Left colon (tissue), 2 donors: ENCODE results near the gene DDX23. TPM values are rescaled to one million over a fixed set of nuclear protein-coding genes. Genes with fewer than 3 reads are reported as not detected.
A peak's percentile ranks its signal among the peaks of the same experiment; 100 is the strongest.

Experiments used
- ATAC-seq: fragments of 200-7000 bp; cut with Tn5 transposase; one replicate; pipeline ENCODE4 v1.9.1; 2020; ENCODE audit warnings: mild to moderate bottlenecking, moderate library complexity
- DNase-seq, 2 donors: peaks; one replicate each; pipeline ENCODE4 v3.0.0-alpha.2; 2020
- intact Hi-C, 2 donors: fragments of 100-400 bp; cut with DNase I in 1 of 2; cut with micrococcal nuclease in 1 of 2; formaldehyde crosslinking; loops; one replicate each; pipeline versions ENCODE4 v1.11.2 to v1.14.0; 2022; cut with DNase I, micrococcal nuclease
- total RNA-seq, 2 donors: library from RNA; stranded (reverse); fragmentation: NEBNext Ultra II Directional; extraction: Animal tissue kit (Norgen Biotek cat#: 25700); gene quantifications; one replicate each; pipeline ENCODE4 v1.2.1, GENCODE V29; 2021
- donor health status: DM: no; HTN: no; CAD: no.
- donor health status: DM: yes; HTN: yes; CAD: no.

The DDX23 gene
- total RNA-seq, 2 donors from 2014 or later = 74.6 to 79.8 TPM

DNA sequence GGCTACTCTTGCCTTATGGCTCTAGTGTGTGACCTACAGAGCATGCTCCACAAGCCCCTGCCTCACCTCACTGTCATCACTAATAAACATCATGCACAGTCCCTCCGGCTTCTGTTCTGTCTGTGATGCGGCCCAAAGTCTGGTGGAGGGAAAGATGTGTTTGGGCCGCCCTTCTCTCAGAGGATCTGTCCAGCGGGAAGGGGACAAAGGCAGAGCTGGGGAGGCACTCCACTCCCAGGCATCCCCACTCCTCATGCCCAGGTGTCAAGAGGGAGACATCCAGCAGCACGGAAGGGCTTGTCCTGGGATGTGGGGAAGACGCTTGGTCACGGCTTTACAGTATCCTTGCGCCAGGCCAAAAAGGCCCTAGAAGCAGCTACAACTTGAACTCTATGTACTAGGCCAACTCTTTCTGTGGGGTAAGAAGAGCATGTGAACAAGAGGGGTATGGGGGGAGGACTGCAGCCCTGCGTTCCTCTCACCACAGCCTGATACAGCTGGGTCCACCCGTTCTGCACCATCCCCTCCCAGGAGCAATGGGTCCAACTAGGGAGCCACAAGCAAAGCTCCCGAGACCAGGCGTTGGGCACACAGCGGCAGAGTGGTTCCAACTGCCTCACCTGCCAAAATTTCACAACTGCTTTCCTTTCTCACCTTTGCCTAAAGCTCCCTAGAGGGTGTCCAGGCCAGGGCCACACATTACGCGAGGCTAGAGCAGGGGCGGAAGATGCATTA, 23.0 kb downstream of the DDX23 start:
- intact Hi-C loops = no loop called here
- ATAC-seq = no peak
- no peak for DNase-seq

DNA sequence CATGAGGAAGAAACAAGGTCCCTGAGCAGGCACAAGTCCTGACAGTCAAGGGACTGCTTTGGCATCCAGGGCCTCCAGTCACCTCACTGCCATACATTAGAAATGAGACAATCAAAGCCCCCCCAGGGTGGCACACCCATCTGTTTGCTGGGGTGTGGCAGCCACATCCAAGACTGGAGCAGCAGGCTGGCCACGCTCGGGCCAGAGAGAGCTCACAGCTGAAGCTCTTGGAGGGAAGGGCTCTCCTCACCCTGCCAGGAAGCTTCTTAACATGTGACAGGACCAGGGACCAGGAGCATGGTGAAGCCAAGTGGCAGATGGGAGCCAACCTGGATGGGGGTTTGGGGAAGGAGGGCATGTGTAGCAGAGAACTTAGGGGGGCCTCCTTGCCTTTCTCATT, 23.7 kb downstream of the DDX23 start:
- peak; percentile 15 for ATAC-seq
- intact Hi-C loops = no loop called here
- no peak for DNase-seq

DNA sequence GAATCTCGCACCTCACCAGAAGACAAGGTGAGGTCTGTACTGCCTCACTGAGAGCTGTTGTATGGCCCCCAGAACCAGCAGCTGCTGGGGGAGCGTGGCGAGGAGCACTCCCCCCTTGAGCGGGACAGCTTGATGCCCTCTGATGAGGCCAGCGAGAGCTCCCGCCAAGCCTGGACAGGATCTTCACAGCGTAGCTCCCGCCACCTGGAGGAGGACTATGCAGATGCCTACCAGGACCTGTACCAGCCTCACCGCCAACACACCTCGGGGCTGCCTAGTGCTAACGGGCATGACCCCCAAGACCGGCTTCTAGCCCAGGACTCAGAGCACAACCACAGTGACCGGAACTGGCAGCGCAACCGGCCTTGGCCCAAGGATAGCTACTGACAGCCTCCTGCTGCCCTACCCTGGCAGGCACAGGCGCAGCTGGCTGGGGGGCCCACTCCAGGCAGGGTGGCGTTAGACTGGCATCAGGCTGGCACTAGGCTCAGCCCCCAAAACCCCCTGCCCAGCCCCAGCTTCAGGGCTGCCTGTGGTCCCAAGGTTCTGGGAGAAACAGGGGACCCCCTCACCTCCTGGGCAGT, 24.4 kb downstream of the DDX23 start:
- DNase-seq (no peak), ATAC-seq (peak; percentile 2)
- intact Hi-C loops = no loop called here

DNA sequence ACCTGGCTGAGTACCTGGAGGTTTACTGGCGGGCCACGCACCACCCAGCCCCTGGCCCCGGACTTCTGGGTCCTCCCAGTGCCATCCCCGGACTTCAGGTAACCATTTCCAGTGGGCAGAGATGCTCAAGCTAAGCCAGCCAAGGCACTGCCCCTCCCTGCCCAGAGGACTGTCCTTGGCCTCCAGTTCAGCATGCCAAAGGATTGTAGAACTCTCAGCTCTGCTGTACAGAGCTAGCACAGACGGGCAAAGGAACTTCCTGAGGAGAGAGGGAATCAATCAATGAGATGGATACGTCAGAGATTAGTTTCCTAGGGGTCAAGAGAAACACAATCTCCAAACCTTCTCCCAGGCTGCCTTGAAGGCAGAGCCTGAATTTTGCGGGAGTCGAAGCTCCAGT, 24.9 kb downstream of the DDX23 start:
- DNase-seq = no peak
- no peak for ATAC-seq
- intact Hi-C loops = no loop called here

DNA sequence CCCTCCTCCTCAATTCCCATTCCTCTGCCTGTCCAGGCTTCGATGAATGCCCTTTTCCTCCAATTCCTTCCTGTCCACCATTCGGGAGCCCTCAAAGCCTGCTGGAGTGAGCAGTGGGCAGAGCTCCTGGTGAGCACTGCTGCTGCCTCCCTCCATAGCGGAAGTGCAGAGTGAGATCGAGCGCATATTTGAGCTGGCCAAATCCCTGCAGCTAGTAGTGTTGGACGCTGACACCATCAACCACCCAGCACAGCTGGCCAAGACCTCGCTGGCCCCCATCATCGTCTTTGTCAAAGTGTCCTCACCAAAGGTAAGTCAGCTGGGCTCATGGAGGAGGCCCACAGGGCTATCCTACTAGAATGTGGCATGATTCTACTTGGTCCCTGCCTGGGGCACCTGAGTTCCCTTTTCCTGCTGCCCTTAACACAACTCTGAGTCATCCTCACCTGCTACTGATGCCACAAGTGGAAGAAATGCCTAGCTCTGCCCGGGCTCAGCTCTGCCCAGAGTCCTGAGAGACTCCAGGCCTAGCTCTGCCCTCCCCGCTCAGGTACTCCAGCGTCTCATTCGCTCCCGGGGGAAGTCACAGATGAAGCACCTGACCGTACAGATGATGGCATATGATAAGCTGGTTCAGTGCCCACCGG, 25.6 kb downstream of the DDX23 start:
- DNase-seq (no peak), ATAC-seq (no peak)
- intact Hi-C loops = no loop called here

DNA sequence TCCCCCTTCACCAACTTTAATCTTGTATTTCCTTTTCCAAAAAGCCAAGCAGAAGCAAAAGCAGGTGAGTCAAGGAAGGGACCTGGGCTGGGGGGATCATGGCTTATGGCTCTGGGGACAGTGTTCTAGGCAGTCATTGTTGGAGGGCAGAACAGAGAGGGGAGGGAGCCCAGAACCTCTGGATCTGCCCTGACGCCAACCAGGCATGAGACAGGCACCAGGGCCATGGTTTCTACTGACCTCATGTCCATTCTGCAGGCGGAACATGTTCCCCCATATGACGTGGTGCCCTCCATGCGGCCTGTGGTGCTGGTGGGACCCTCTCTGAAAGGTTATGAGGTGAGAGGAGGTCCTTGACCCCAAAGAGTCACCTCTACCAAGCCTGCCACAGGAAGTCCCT, 27.1 kb downstream of the DDX23 start:
- DNase-seq (no peak), ATAC-seq (no peak)
- intact Hi-C loops = no loop called here

DNA sequence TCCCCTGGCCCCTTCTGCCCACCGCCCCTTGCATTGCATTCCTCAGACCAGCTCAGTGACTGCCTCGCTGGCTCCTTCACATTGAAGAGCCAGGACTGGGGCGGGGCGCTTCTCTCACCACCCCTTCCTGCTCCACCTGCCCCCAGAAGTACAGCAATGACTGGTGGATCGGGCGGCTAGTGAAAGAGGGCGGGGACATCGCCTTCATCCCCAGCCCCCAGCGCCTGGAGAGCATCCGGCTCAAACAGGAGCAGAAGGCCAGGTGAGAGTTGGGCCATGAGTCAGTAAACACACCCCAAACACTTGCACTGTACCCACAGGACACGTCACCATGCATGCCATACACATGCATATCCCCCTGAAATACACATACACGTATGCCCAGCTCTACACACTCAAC, 27.9 kb downstream of the DDX23 start:
- ATAC-seq (peak; percentile 32), DNase-seq (peak in 1 of 2 donors; percentile 27)
- intact Hi-C loops = no loop called here

DNA sequence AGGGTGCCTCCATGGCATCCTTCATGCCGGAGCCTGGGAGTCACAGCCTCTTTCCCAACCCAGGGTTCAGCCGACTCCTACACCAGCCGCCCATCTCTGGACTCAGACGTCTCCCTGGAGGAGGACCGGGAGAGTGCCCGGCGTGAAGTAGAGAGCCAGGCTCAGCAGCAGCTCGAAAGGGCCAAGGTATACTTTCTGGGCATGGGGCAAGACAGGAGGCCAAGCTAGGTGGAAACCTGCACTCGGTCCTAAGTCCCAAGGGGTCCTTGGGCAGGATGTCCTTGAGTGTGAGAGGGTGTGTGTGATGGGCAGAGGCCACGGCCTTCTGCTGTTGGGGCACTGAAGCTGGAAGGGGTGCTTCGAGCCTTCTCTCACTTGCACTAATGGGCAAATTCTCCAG, 28.7 kb downstream of the DDX23 start:
- no peak for ATAC-seq
- intact Hi-C loops = no loop called here
- DNase-seq = no peak

DNA sequence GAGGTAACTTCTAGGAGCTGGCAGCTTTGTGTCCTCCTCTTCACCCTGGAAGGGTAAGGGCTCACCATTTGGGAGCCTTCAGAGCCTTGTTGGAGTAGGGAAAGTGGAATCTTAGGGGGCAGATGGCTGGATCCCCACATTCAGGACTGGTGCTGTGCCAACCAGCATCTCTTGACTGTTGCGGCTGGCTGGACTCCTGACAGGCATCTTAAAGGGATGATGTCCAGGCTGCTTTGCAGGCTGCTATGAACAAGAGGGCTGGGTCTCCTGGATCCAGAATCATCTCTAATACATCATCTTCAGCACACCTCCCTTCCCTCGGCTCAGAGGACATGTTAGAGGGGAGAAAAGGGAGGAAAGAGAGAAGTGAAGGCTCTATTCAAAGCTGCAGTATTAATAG, 29.3 kb downstream of the DDX23 start:
- DNase-seq (no peak), ATAC-seq (no peak)
- intact Hi-C loops = no loop called here

DNA sequence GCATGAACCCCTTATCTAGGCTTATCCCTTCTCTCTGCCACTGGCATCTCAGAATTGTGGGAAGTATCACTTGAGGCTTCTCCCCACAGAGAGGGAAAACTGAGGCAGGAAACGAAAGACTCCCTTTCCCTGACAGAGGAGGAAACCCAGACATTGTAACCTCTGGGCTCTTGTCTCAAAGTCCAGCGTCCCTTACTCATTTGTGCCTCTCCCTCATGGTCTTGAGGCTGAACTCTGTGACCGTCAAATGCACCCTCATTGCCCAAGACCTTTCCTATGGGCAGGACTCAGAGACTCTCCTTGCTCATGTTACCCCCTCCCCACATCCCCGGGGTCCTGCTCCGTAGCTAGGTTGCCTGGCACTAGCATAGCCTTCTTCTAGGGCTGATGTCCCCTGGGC, 29.8 kb downstream of the DDX23 start:
- peak; percentile 2 for ATAC-seq
- DNase-seq = no peak
- intact Hi-C loops = no loop called here

DNA sequence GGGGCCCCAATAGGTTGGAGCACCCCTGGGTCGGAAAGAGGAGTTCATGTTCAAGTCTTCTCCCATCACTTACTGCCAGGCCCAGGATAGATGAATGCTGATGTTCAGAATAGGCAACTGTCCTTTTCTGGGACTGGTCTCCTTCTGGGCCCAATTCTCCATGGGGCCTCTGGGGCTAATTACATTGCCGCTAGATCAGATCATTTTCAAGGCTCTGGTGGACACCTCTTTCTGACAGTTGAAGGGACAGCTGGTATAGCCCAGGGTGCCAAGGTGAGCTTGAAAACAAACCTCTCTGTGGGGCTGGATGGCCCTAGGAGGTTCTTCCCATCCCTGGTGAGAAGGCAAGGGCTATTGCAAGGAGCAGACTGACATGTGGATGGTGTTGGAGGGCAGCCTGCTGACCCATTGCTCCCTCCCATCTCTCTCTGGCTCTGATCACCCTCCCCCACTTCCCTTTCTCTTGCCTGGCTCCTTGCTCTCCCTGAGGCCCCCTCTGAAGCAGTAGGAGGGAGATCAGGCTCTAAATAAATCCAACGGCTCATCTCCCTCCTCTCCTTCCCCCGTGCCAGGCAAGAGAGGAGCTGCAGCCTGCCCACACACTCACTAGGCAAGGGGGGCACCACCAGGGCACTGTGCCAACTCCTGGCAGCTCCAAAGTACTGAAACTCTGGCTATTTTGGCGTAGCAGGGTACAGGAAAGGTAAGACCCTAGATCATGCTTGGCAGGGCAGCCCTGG, 31.8 kb downstream of the DDX23 start:
- intact Hi-C loops = no loop called here
- DNase-seq (no peak), ATAC-seq (no peak)

DNA sequence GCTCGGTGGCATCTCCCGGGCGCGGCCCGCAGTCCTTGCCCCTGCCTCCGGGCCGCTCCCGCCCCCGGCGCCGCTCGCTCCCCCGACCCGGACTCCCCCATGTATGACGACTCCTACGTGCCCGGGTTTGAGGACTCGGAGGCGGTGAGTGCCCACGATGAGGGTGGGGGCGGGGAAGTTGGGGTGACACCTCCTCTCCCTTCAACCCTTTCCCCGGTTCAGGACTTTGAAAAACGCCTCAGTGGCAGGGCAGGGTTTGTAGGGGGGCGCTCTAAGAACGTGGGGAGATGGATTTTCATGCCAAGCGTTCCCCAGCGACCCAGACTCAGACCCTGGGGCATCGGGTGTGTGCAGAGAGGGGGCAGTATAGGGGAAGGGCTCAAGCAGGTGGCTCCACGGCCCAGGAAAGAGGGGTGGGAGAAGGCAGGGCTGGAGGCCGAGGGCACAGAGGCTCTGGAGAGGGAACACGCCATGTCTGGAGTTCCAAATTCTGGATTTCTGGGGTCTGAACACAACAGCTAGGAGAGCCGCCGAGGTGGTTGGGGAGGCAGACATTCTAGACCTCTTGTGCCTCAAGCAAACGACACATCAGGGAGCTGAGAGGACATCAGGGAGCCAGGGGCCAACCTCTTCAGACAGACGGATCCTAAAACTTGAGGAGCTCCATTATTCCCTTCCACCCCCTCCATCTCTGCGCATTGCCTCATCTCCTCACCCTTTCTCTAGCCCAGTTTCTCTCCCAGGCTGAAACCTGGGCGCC, 33.0 kb downstream of the DDX23 start:
- no peak for ATAC-seq
- intact Hi-C loops = no loop called here
- DNase-seq = peak in 1 of 2 donors; percentile 53

DNA sequence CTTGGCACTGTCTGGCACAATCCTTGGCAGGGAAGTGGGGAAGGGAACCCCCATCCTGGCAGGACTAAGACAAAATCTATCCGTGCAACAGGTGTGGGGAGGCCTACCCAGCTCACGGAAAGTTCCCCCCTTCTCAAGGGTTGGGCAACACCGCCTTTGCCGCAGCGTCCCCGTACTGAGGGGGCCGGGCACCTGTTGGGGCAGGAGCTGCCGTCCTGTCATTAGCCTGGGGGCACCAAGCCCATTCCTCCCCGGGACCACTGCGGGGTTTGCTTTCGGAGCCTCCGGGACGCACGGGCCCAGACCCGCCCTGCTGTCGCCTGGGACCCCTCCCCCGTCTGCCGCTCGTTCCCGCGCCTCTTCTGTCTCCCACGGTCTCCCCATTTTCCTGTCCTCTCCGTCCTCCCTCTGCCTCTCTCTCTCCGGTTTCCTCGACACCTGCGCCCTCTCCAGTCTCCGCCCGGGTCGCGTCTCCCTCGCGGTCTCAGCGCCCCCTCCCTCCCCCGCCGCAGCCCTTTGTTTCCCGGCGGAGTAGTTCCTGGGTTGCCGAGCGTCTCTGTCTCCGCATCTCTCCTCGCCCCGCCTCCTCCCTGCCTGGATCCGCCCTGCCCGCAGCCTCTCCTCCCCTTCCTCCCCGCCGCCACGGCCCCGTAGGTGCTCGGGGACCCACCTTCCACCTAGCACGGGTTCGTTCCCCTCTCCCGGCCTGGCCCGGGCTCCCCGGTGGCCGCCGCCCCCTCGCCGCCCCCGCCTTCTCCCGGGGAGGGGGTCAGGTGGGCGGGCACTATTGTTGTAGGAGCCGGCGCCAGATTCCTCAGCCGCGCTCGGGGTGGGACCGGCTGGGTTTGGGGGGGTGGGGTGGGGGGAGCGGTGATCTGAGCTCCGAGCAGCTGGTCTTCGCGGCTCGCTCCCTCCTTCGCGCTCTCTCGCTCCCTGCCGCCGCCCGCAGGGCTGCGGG, 33.8 kb downstream of the DDX23 start, which contains the start of gene CACNB3:
Gene CACNB3 (plus strand): TSS at position 624 of the 958 bp plus-strand sequence. CDS start 434 bp downstream, outside the sequence.
- DNase-seq (peak; percentile 86 to 91), ATAC-seq (peak; percentile 39)
- intact Hi-C loops = no loop called here

DNA sequence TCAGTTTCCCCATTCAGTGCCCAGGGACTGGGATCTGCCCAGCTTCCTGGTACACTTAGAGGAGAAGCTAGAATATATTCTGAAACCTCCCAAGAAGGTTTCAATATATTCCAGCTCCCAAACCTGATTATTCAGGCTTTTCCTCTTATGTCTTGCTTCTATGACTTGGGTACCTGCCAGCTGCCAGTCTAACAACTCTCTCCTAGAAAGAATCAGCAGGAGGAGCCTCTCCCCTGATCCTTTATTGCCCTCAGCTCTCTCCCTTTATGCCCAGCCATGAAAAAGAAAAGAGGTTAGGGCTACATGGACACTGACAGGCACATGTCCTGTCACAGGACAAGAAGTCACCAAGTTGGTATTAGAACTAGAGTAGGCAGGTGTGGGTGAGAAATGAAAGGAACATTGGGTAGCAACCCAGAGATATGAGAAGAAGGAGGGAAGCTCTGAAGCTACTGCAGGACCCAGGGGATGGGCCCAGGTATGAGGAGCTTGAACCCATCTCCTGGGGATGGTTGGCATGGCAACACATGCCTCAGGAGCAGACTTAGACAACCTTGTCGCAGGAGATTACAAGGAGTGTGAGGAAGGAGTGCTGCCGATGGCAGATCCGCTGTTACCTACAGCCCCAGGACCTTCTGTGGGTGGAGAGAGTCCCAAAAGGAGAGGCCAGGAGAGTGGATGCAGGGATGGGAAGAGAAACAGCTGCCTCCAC, 35.7 kb downstream of the DDX23 start:
- ATAC-seq (peak; percentile 31), DNase-seq (peak; percentile 61 to 71)
- intact Hi-C loops = no loop called here

DNA sequence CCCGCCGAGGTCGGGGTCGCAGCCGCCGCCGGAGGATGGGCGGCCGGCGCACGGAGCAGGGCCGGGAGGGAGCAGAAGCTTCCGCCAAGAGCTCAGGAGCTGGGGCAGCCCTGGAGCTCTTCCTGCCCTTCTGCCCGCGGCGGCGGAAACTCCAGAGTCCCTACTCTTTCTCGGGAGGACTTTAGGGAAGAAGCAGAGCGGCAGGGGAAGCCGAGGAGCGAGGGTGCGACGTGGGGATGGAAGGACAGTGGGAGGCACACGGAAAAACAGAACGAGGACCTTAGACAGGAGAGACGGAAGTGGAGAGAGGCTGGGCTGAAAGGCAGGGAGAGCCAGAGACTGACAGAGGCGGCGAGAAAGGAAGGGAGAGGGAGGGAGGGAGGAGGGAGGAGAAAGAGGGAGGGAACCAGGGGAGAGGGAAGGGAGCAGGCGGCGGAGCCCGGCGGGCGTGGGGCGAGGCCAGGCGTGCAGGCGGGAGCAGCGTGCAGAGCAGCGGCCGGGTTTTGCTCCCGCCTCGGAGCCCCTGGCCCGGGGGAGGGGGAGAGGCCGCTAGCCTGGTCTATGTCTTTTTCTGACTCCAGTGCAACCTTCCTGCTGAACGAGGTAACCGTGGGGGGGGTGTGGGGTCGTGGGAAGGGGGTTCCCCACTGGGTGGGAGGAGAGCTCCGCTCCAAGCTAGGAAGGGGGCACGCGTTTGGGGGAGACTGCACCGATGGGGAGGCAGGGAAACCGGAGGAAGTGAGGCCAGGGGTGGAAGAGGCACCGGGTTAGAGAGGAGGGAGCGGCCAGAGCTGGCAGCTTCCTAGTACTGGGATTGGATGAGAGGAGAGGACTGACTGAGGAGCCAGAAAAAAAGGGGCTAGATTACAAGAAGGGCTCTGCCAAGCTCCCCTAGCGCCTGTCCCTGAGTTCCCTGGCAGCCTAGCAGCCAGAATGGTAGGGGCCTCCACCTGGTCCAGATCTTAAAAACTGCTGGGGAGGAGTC, 36.5 kb downstream of the DDX23 start:
- intact Hi-C loops = no loop called here
- peak; percentile 82 to 88 for DNase-seq
- ATAC-seq = peak; percentile 77
